ENCODE results near the gene CKB.

Gene CKB

GRCh38 chr14:103508521-103509329 lies 13.9 kb downstream of the CKB start:
- no peak for TF ChIP-seq CTCF (IDR thresholded peaks at IDR 0.05; ENCODE audit: low read depth, low read length, missing control alignments)
- in situ Hi-C loops (cut with HindIII; ENCODE audit: low sequenced_read_pairs) = no loop called here
- DNase-seq (ENCODE audit: low read depth) = no peak

GRCh38 chr14:103507751-103508150 lies 14.9 kb downstream of the CKB start:
- DNase-seq (ENCODE audit: low read depth) = no peak
- no peak overlapping the region for H3K4me3 ChIP-seq (ENCODE audit: low read depth, low read length)
- no peak for TF ChIP-seq CTCF (IDR thresholded peaks at IDR 0.05; ENCODE audit: low read depth, low read length, missing control alignments)
- in situ Hi-C loops (cut with HindIII; ENCODE audit: low sequenced_read_pairs) = no loop called here

More at GRCh38 chr14:103508521-103509329, 13.9 kb downstream of the CKB start:
- no peak overlapping the region for H3K4me3 ChIP-seq (ENCODE audit: low read depth, low read length)

GRCh38 chr14:103504991-103505565 lies 17.6 kb downstream of the CKB start:
- DNase-seq (ENCODE audit: low read depth) = no peak
- TF ChIP-seq CTCF (IDR thresholded peaks at IDR 0.05; ENCODE audit: low read depth, low read length, missing control alignments) = peak; percentile 32
- in situ Hi-C loops (cut with HindIII; ENCODE audit: low sequenced_read_pairs) = no loop called here
- no peak overlapping the region for H3K4me3 ChIP-seq (ENCODE audit: low read depth, low read length)

GRCh38 chr14:103503296-103503695 lies 19.3 kb downstream of the CKB start:
- no peak for TF ChIP-seq CTCF (IDR thresholded peaks at IDR 0.05; ENCODE audit: low read depth, low read length, missing control alignments)
- in situ Hi-C loops (cut with HindIII; ENCODE audit: low sequenced_read_pairs) = no loop called here
- H3K4me3 ChIP-seq (ENCODE audit: low read depth, low read length) = no peak overlapping the region
- no peak for DNase-seq (ENCODE audit: low read depth)

- no peak for DNase-seq (ENCODE audit: low read depth)
- H3K4me3 ChIP-seq (ENCODE audit: low read depth, low read length) = no peak overlapping the region
- in situ Hi-C loops (cut with HindIII; ENCODE audit: low sequenced_read_pairs) = no loop called here
- TF ChIP-seq CTCF (IDR thresholded peaks at IDR 0.05; ENCODE audit: low read depth, low read length, missing control alignments) = no peak
These were observed 19.8 kb downstream of the CKB start for GRCh38 chr14:103502877-103503276.

- H3K4me3 ChIP-seq (ENCODE audit: low read depth, low read length) = no peak overlapping the region
- in situ Hi-C loops (cut with HindIII; ENCODE audit: low sequenced_read_pairs) = no loop called here
- TF ChIP-seq CTCF (IDR thresholded peaks at IDR 0.05; ENCODE audit: low read depth, low read length, missing control alignments) = no peak
- DNase-seq (ENCODE audit: low read depth) = no peak
These were observed 20.5 kb downstream of the CKB start for GRCh38 chr14:103501921-103502669.
